ENCODE data around the gene NAPB.

The NAPB gene

GRCh38 chr20:23435626-23436539 is 14.6 kb upstream of the NAPB start:
- no peaks in the 10 kb centered on the region for H3K9me3 Mint-ChIP-seq
- H3K4me1 Mint-ChIP-seq: no peaks in the 10 kb centered on the region
- ATAC-seq (replicated peaks; ENCODE audit: extremely low read depth, poor library complexity, severe bottlenecking) (no peak), DNase-seq (ENCODE audit: low spot score in 2 of 2) (no peak)
- H3K27me3 Mint-ChIP-seq: no peaks in the 10 kb centered on the region
- no peak overlapping the region for H3K4me3 Mint-ChIP-seq
- H3K27ac Mint-ChIP-seq (ENCODE audit: low read depth): no peak overlapping the region
- H3K36me3 Mint-ChIP-seq (ENCODE audit: insufficient read depth): no peaks in the 10 kb centered on the region

GRCh38 chr20:23434521-23435313 is 13.4 kb upstream of the NAPB start:
- Mint-ChIP-seq H3K27me3 (no peaks in the 10 kb centered on the region), H3K4me3 (no peak overlapping the region), H3K4me1 (no peaks in the 10 kb centered on the region), H3K36me3 (ENCODE audit: insufficient read depth) (no peaks in the 10 kb centered on the region), H3K27ac (ENCODE audit: low read depth) (no peak overlapping the region), H3K9me3 (no peaks in the 10 kb centered on the region)
- no peak for DNase-seq (ENCODE audit: low spot score in 2 of 2)
- ATAC-seq (replicated peaks; ENCODE audit: extremely low read depth, poor library complexity, severe bottlenecking): no peak

- ATAC-seq (replicated peaks; ENCODE audit: extremely low read depth, poor library complexity, severe bottlenecking): no peak
- Mint-ChIP-seq H3K9me3 (no peaks in the 10 kb centered on the region), H3K4me3 (no peak overlapping the region), H3K27me3 (no peaks in the 10 kb centered on the region), H3K4me1 (no peaks in the 10 kb centered on the region), H3K27ac (ENCODE audit: low read depth) (peak overlapping the region; percentile 35), H3K36me3 (ENCODE audit: insufficient read depth) (no peaks in the 10 kb centered on the region)
- no peak for DNase-seq (ENCODE audit: low spot score in 2 of 2)
Measured at GRCh38 chr20:23433628-23434027, 12.3 kb upstream of the NAPB start.

- Mint-ChIP-seq H3K27me3 (peaks cover 13% of the 10 kb centered on the region), H3K4me3 (no peak overlapping the region), H3K9me3 (no peaks in the 10 kb centered on the region), H3K4me1 (peaks cover 9% of the 10 kb centered on the region), H3K27ac (ENCODE audit: low read depth) (no peak overlapping the region), H3K36me3 (ENCODE audit: insufficient read depth) (peaks cover 2% of the 10 kb centered on the region)
- no peak for DNase-seq (ENCODE audit: low spot score in 2 of 2)
- no peak for ATAC-seq (replicated peaks; ENCODE audit: extremely low read depth, poor library complexity, severe bottlenecking)
Measured at GRCh38 chr20:23425129-23425528, 3.8 kb upstream of the NAPB start.

- peak in 1 of 2 donors; percentile 18 for DNase-seq (ENCODE audit: low spot score in 2 of 2)
- H3K36me3 Mint-ChIP-seq (ENCODE audit: insufficient read depth): peaks cover 14% of the 10 kb centered on the region
- ATAC-seq (replicated peaks; ENCODE audit: extremely low read depth, poor library complexity, severe bottlenecking): peak; percentile 13
- H3K4me3 Mint-ChIP-seq: peak overlapping the region; percentile 84
- H3K27me3 Mint-ChIP-seq: peaks cover 13% of the 10 kb centered on the region
- H3K9me3 Mint-ChIP-seq: no peaks in the 10 kb centered on the region
- peak overlapping the region; percentile 87 for H3K27ac Mint-ChIP-seq (ENCODE audit: low read depth)
- peaks cover 43% of the 10 kb centered on the region for H3K4me1 Mint-ChIP-seq
Measured at GRCh38 chr20:23419995-23420901, 1.0 kb downstream of the NAPB start.

- DNase-seq (ENCODE audit: low spot score in 2 of 2) (no peak), ATAC-seq (replicated peaks; ENCODE audit: extremely low read depth, poor library complexity, severe bottlenecking) (no peak)
- H3K27me3 Mint-ChIP-seq: peaks cover 8% of the 10 kb centered on the region
- H3K4me1 Mint-ChIP-seq: peaks cover 43% of the 10 kb centered on the region
- peak overlapping the region; percentile 84 for H3K4me3 Mint-ChIP-seq
- H3K36me3 Mint-ChIP-seq (ENCODE audit: insufficient read depth): peaks cover 14% of the 10 kb centered on the region
- H3K9me3 Mint-ChIP-seq: no peaks in the 10 kb centered on the region
- peak overlapping the region; percentile 87 for H3K27ac Mint-ChIP-seq (ENCODE audit: low read depth)
Measured at GRCh38 chr20:23419657-23419994, 1.7 kb downstream of the NAPB start.

- peaks cover 14% of the 10 kb centered on the region for H3K36me3 Mint-ChIP-seq (ENCODE audit: insufficient read depth)
- ATAC-seq (replicated peaks; ENCODE audit: extremely low read depth, poor library complexity, severe bottlenecking) (no peak), DNase-seq (ENCODE audit: low spot score in 2 of 2) (no peak)
- no peaks in the 10 kb centered on the region for H3K27me3 Mint-ChIP-seq
- peaks cover 49% of the 10 kb centered on the region for H3K4me1 Mint-ChIP-seq
- no peaks in the 10 kb centered on the region for H3K9me3 Mint-ChIP-seq
- peak overlapping the region; percentile 38 for H3K4me3 Mint-ChIP-seq
- peak overlapping the region; percentile 19 for H3K27ac Mint-ChIP-seq (ENCODE audit: low read depth)
Measured at GRCh38 chr20:23417861-23418260, 3.4 kb downstream of the NAPB start.

- H3K27ac Mint-ChIP-seq (ENCODE audit: low read depth): peak overlapping the region; percentile 75
- H3K4me3 Mint-ChIP-seq: peak overlapping the region; percentile 66
- peaks cover 19% of the 10 kb centered on the region for H3K36me3 Mint-ChIP-seq (ENCODE audit: insufficient read depth)
- no peaks in the 10 kb centered on the region for H3K9me3 Mint-ChIP-seq
- DNase-seq (ENCODE audit: low spot score in 2 of 2) (peak in 1 of 2 donors; percentile 28), ATAC-seq (replicated peaks; ENCODE audit: extremely low read depth, poor library complexity, severe bottlenecking) (peak; percentile 84)
- H3K4me1 Mint-ChIP-seq: peaks cover 58% of the 10 kb centered on the region
- no peaks in the 10 kb centered on the region for H3K27me3 Mint-ChIP-seq
Measured at GRCh38 chr20:23415959-23416583, 5.2 kb downstream of the NAPB start.

- peaks cover 61% of the 10 kb centered on the region for H3K4me1 Mint-ChIP-seq
- H3K27ac Mint-ChIP-seq (ENCODE audit: low read depth): peak overlapping the region; percentile 75
- H3K27me3 Mint-ChIP-seq: no peaks in the 10 kb centered on the region
- H3K9me3 Mint-ChIP-seq: no peaks in the 10 kb centered on the region
- DNase-seq (ENCODE audit: low spot score in 2 of 2): no peak
- H3K4me3 Mint-ChIP-seq: peak overlapping the region; percentile 66
- no peak for ATAC-seq (replicated peaks; ENCODE audit: extremely low read depth, poor library complexity, severe bottlenecking)
- H3K36me3 Mint-ChIP-seq (ENCODE audit: insufficient read depth): peaks cover 17% of the 10 kb centered on the region
Measured at GRCh38 chr20:23415555-23415954, 5.7 kb downstream of the NAPB start.

GRCh38 chr20:23414526-23415188 is 6.6 kb downstream of the NAPB start:
- ATAC-seq (replicated peaks; ENCODE audit: extremely low read depth, poor library complexity, severe bottlenecking): no peak
- H3K4me1 Mint-ChIP-seq: peaks cover 63% of the 10 kb centered on the region
- DNase-seq (ENCODE audit: low spot score in 2 of 2): no peak
- H3K9me3 Mint-ChIP-seq: no peaks in the 10 kb centered on the region
- no peaks in the 10 kb centered on the region for H3K27me3 Mint-ChIP-seq
- peaks cover 14% of the 10 kb centered on the region for H3K36me3 Mint-ChIP-seq (ENCODE audit: insufficient read depth)
- no peak overlapping the region for H3K27ac Mint-ChIP-seq (ENCODE audit: low read depth)
- H3K4me3 Mint-ChIP-seq: no peak overlapping the region

- Mint-ChIP-seq H3K9me3 (no peaks in the 10 kb centered on the region), H3K4me3 (no peak overlapping the region), H3K27ac (ENCODE audit: low read depth) (peak overlapping the region; percentile 17), H3K36me3 (ENCODE audit: insufficient read depth) (peaks cover 12% of the 10 kb centered on the region), H3K27me3 (no peaks in the 10 kb centered on the region), H3K4me1 (peaks cover 67% of the 10 kb centered on the region)
- ATAC-seq (replicated peaks; ENCODE audit: extremely low read depth, poor library complexity, severe bottlenecking) (no peak), DNase-seq (ENCODE audit: low spot score in 2 of 2) (no peak)
Measured at GRCh38 chr20:23413862-23414422, 7.3 kb downstream of the NAPB start.
